Endothelial cell of umbilical vein (primary cell): ENCODE results near the gene CHCHD3. TPM values are rescaled to one million over a fixed set of nuclear protein-coding genes. Genes with fewer than 3 reads are reported as not detected.

Source experiments
- BruUV-seq: library from RNA; stranded (reverse); fragments of 400-500 nt; replicated peaks from 2 replicates; lab custom pipeline; 2021; lab: Mats Ljungman, UMichigan
- CTCF ChIA-PET: fragments of 300-600, 350-600 bp; sonication (Branson Sonifier 250); formaldehyde crosslinking; loops from one replicate; lab custom pipeline; 2021; ENCODE audit warnings: antibody characterized with exemption, inconsistent platforms; lab: Charles Lee
- POLR2A ChIA-PET: fragments of 300-600, 350-600 bp; sonication (Branson Sonifier 250); formaldehyde crosslinking; loops from one replicate; lab custom pipeline; 2021; ENCODE audit warnings: antibody characterized with exemption, inconsistent platforms; lab: Charles Lee
- DNase-seq: peaks from one replicate; pipeline ENCODE4 v3.0.0-alpha.2; 2011; ENCODE audit warnings: low read depth, low spot score
- FAIRE-seq: peaks from 2 replicates; lab custom pipeline; 2011; peaks lifted over from hg19 to GRCh38; lab: Jason Lieb, UNC
- H2AFZ ChIP-seq: 2 replicates; pipeline ENCODE4 v1.6.0; 2012; ENCODE audit warnings: low read depth, low read length, control low read depth, inconsistent platforms
- H3K27ac ChIP-seq: 2 replicates; pipeline ENCODE4 v1.5.1; 2011; ENCODE audit warnings: low read depth, mild to moderate bottlenecking, control low read depth, low read length, moderate library complexity; ENCODE audit not compliant: insufficient read depth
- H3K27me3 ChIP-seq, 2 experiments: 2 replicates each; pipeline versions ENCODE4 v1.6.0 to v1.6.1; 2011; ENCODE audit warnings: low read length in 2 of 2, mixed read lengths in 1 of 2; ENCODE audit not compliant: control insufficient read depth in 2 of 2, insufficient read depth in 2 of 2
- H3K36me3 ChIP-seq, 2 experiments: 2 replicates in 1 of 2; 3 replicates in 1 of 2; pipeline ENCODE4 v1.5.1; 2011; ENCODE audit warnings: low read length in 2 of 2, mild to moderate bottlenecking in 1 of 2, moderate library complexity in 1 of 2; ENCODE audit not compliant: control insufficient read depth in 2 of 2, insufficient read depth in 2 of 2; ENCODE audit errors: extremely low read depth in 1 of 2
- H3K4me1 ChIP-seq: 3 replicates; pipeline ENCODE4 v1.5.1; 2011; ENCODE audit warnings: mild to moderate bottlenecking, low read length; ENCODE audit not compliant: control insufficient read depth, insufficient read depth; ENCODE audit errors: extremely low read depth
- H3K4me2 ChIP-seq: 2 replicates; pipeline ENCODE4 v1.6.1; 2011; ENCODE audit warnings: low read length, control low read depth, mixed read lengths; ENCODE audit not compliant: insufficient read depth
- H3K4me3 ChIP-seq, 3 experiments: fragments of 200-600 bp in 1 of 3; sonication (generic), shearing (Covaris generic) in 1 of 3; replicated peaks in 1 of 3; 2 replicates each; pipeline ENCODE4 v1.5.1; 2011 to 2016; ENCODE audit warnings: control low read depth in 3 of 3, low read length in 3 of 3, mild to moderate bottlenecking in 2 of 3, inconsistent platforms in 1 of 3, low read depth in 1 of 3, moderate library complexity in 1 of 3; ENCODE audit not compliant: insufficient read depth in 1 of 3
- H3K79me2 ChIP-seq: 2 replicates; pipeline ENCODE4 v1.6.0; 2012; ENCODE audit warnings: low read length, inconsistent platforms; ENCODE audit not compliant: control insufficient read depth, insufficient read depth
- H3K9ac ChIP-seq: replicated peaks from 2 replicates; pipeline ENCODE3; 2011; ENCODE audit warnings: low read length, control low read depth; ENCODE audit not compliant: insufficient read depth; ENCODE audit errors: extremely low read depth
- H3K9me1 ChIP-seq: replicated peaks from 3 replicates; pipeline ENCODE4 v1.6.0; 2011; ENCODE audit warnings: mild to moderate bottlenecking, low read length; ENCODE audit not compliant: control insufficient read depth, insufficient read depth; ENCODE audit errors: extremely low read depth
- H3K9me3 ChIP-seq: replicated peaks from 2 replicates; pipeline ENCODE4 v1.5.1; 2012; ENCODE audit warnings: low read length, inconsistent platforms; ENCODE audit not compliant: control insufficient read depth, insufficient read depth
- H4K20me1 ChIP-seq: replicated peaks from 2 replicates; pipeline ENCODE3; 2011; ENCODE audit warnings: mild to moderate bottlenecking, low read length; ENCODE audit not compliant: control insufficient read depth, insufficient read depth; ENCODE audit errors: extremely low read depth
- CTCF ChIP-seq, 2 donors: IDR thresholded peaks; 1 replicate in 1 of 2; 2 replicates in 1 of 2; pipeline ENCODE4 v1.5.1; 2011; ENCODE audit warnings: low read length in 2 of 2, mild to moderate bottlenecking in 2 of 2, moderate library complexity in 2 of 2, control low read depth in 1 of 2, inconsistent platforms in 1 of 2, low read depth in 1 of 2; ENCODE audit not compliant: insufficient read depth in 1 of 2; ENCODE audit errors: extremely low read depth in 1 of 2
- EZH2 ChIP-seq: IDR thresholded peaks from 2 replicates; pipeline ENCODE4 v1.6.1; 2012; ENCODE audit warnings: borderline replicate concordance, low read depth, mild to moderate bottlenecking, moderate library complexity, low read length, inconsistent platforms; ENCODE audit not compliant: severe bottlenecking
- FOS ChIP-seq: IDR thresholded peaks from 2 replicates; pipeline ENCODE4 v1.6.1; 2011; ENCODE audit warnings: mild to moderate bottlenecking, low read length, moderate library complexity, borderline replicate concordance; ENCODE audit not compliant: insufficient read depth
- GATA2 ChIP-seq: IDR thresholded peaks from 2 replicates; pipeline ENCODE4 v1.7.0; 2011; ENCODE audit warnings: low read depth, mild to moderate bottlenecking, moderate library complexity, mixed read lengths, low read length; ENCODE audit not compliant: insufficient read length, insufficient read depth
- JUN ChIP-seq: IDR thresholded peaks from 2 replicates; pipeline ENCODE4 v1.6.1; 2011; ENCODE audit warnings: borderline replicate concordance, low read depth; ENCODE audit not compliant: insufficient read length, insufficient read depth
- MAX ChIP-seq: IDR thresholded peaks from 2 replicates; pipeline ENCODE4 v1.6.1; 2011; ENCODE audit not compliant: insufficient read depth, insufficient read length
- MYC ChIP-seq: IDR thresholded peaks from one replicate; pipeline ENCODE4 v1.6.1; 2011; ENCODE audit warnings: mild to moderate bottlenecking, low read depth, low read length
- POLR2A ChIP-seq: IDR thresholded peaks from 2 replicates; pipeline ENCODE4 v1.6.1; 2012; ENCODE audit warnings: low read depth, mild to moderate bottlenecking, control low read depth, low read length
- POLR2AphosphoS5 ChIP-seq: IDR thresholded peaks from 2 replicates; pipeline ENCODE4 v1.6.1; 2012; ENCODE audit warnings: low read depth, mild to moderate bottlenecking, control low read depth, low read length, moderate library complexity; ENCODE audit not compliant: insufficient read depth
- dilution Hi-C: fragments of 300-500 bp; cut with MboI; formaldehyde crosslinking; loops from one replicate; pipeline ENCODE4 v1.15.0; 2019; ENCODE audit warnings: low sequenced_read_pairs; ENCODE audit not compliant: extremely low pct_ligation_motif_present
- intact Hi-C: fragments of 100-400 bp; cut with micrococcal nuclease; formaldehyde crosslinking; loops from one replicate; pipeline ENCODE4 v1.10.0; 2022
- polyA plus RNA-seq, 4 experiments: library from polyadenylated mRNA; depleted of rRNA in 3 of 4; stranded (reverse) in 3 of 4; unstranded in 1 of 4; fragments of >200 nt; gene quantifications; 2 replicates each; pipeline versions ENCODE4 v1.2.1 to v1.2.3, GENCODE V29; 2011 to 2012; ENCODE audit warnings: missing spikeins in 1 of 4
- total RNA-seq: library from RNA; stranded (reverse); gene quantifications from 2 replicates; pipeline ENCODE4 v1.2.3, GENCODE V29; 2021

The CHCHD3 gene
- total and polyA plus RNA-seq, 2 donors (not counting 3 experiments of a cell fraction or from before 2014, with no cell fraction given), result 22.0 to 63.7 TPM

GRCh38 chr7:133026210-133026859 lies 55.6 kb downstream of the CHCHD3 start:
- Histone ChIP-seq H3K9me1 (no peaks in the 10 kb centered on the region), H3K4me1 (no peaks in the 10 kb centered on the region), H3K9ac (no peak overlapping the region), H3K4me3 (no peak overlapping the region), H3K79me2 (peaks cover 10% of the 10 kb centered on the region), H3K36me3 (no peaks in the 10 kb centered on the region), H3K27me3 (no peaks in the 10 kb centered on the region), H2AFZ (no peak overlapping the region), H3K27ac (no peak overlapping the region), H3K9me3 (no peaks in the 10 kb centered on the region), H4K20me1 (no peaks in the 10 kb centered on the region), H3K4me2 (no peak overlapping the region)
- ChIA-PET CTCF (no interaction called here), POLR2A (no interaction called here)
- TF ChIP-seq FOS (no peak), JUN (no peak), GATA2 (no peak), MAX (no peak), MYC (no peak), CTCF (IDR thresholded peaks at IDR 0.05; ENCODE audit: extremely low read depth in 1 of 2, insufficient read depth in 1 of 2, low read depth in 1 of 2, low read length in 2 of 2) (no peak), EZH2 (no peak), POLR2A (no peak), POLR2AphosphoS5 (no peak)
- BruUV-seq, result no TSS peak
- dilution Hi-C loops, result no loop called here
- FAIRE-seq (no peak), DNase-seq (no peak)
- intact Hi-C loops, result no loop called here
